T-helper 1 cell (primary cell): Measurements from ENCODE around the gene BNIPL.

ENCODE experiments used
- DNase-seq, 5 donors: peaks; one replicate each; pipeline ENCODE4 v3.0.0-alpha.2; 2012 to 2020
- total RNA-seq, 4 donors: gene quantifications; one replicate each; lab custom pipeline; 2026; lab: John Stamatoyannopoulos, UW

The BNIPL gene, protein sequence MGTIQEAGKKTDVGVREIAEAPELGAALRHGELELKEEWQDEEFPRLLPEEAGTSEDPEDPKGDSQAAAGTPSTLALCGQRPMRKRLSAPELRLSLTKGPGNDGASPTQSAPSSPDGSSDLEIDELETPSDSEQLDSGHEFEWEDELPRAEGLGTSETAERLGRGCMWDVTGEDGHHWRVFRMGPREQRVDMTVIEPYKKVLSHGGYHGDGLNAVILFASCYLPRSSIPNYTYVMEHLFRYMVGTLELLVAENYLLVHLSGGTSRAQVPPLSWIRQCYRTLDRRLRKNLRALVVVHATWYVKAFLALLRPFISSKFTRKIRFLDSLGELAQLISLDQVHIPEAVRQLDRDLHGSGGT
- 0.24 to 1.6 (median 0.99) reads per million in 4 donors for total RNA-seq

DNA sequence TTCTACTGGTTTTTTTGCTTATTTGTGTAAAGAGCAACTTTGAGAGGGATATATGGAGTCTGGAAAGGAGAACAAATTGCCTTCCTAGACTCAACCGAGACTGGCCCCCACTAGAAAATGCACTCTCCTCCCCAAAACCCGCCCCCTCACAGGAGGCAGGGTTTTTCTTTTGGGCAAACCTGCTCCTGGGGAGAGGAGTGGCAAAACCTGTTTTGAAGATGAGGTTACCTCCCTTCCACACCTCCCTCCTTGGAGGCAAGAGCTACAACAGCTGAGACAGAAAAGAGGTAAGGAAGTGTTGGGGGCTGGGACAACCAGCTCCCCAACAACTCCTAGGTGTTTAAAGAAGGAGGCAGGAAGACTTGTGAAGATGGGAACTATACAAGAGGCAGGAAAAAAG is at the start of gene BNIPL:
Gene BNIPL, plus strand, starts transcription at position 231 of the 400 bp plus-strand sequence. Its CDS starts 140 bp downstream, at position 371.
- no peak for DNase-seq

DNA sequence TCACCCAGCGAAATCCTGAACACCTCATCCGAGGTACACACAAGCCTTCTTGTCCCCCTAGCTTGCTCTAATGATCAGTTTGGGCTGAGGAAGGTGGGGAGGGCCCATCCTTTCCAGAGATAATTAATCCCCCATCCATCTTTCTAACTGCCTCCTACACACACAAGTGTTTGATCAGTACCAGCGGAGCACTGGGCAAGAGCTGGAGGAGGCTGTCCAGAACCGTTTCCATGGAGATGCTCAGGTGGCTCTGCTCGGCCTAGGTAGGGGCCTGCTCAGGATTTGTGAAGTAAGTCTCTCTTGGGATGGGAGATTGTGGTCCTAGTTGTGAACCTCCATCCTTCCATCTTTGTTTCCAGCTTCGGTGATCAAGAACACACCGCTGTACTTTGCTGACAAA is 48.5 kb upstream of the BNIPL start:
- DNase-seq, result no peak

GRCh38 chr1:150992626-150993025 is 43.8 kb upstream of the BNIPL start:
- DNase-seq, result no peak

GRCh38 chr1:150994248-150994647 is 42.1 kb upstream of the BNIPL start:
- DNase-seq, result no peak

DNA sequence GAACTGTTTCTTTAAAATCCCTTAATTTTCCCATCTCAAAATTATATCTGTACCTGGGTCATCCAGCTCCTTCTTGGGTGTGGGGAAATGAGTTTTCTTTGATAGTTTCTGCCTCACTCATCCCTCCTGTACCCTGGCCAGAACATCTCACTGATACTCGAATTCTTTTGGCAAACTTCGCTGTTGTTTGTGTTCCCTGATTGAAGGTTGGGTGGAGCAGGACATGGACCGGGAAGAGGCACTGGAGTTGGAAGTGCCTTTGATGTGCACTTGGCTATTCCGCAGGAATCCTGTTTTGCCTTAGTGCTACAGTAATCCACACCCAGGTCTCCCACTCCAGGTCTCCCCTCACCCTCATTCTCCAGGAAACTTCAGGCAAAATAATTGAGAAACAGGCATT is 40.9 kb upstream of the BNIPL start:
- DNase-seq, result no peak

- peak in 1 of 5 donors; percentile 35 for DNase-seq
These were observed 40.5 kb upstream of the BNIPL start for GRCh38 chr1:150995896-150996295.

DNA sequence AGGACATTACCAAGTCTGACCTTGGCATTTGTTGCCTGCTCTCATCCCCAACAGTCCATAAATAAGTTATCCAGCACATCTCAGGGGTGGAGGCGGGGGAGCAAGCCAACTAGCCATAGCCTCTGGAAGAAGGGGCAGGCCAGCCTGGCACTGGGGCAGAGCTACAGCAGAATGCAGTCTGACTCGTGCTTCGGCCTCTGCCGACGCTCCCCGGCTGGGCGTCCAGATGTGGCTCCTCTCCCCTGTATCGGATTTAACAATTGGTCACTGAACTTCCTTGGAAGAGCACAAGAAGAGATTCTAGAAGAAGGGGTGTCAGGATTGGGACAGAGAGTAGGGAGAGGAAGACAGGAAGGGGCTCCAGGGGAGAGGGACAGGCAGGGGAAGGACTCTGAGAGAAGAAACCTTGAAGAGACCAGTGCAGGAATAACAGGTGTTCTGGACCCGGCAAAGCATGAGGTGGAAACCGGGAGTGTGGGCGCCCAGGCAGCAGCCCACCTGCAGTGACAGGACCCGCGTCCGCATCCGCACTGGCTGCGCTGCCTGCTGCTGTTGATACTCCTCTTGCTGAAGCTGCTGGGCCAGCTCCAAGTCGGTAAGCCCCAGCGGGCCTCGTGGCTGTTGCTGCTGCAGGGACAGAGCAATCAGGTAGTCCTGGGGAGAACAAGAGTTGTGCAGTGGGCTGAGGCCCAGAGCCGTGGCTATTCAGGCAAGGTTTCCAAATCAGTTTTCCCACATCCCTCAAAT is 39.1 kb upstream of the BNIPL start:
- no peak for DNase-seq

GRCh38 chr1:150997949-150998348 is 38.4 kb upstream of the BNIPL start:
- DNase-seq, result no peak

DNA sequence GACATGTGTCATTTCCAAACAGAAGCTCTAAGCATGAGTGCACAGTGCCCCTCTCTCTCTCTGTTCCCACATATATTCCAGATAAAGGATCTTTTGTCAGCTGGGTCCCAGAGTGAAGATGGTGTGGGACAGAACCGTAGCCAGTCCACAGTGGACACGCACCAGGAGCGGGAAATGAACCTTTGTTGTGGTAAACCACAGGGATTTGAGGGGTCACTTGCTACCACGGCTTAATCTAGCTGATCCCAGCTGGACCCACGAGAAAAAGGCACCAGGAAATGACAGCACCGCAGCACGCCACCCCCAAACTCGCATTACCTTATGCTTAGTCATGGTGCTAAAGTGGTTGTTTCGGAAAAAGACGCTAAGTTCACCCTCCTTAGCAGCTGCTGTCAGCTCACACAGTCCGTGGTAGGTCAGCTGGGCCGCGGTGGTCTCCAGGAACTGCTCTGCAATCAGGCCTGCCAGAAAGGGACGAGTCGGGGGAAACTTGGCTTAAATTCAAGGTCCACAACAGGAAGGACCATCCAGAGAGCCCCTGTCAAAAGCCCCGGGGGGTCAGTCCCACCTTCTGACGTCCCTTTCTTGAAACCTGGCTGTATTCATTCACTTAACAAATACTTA is 37.2 kb upstream of the BNIPL start:
- no peak for DNase-seq

GRCh38 chr1:150999926-151000325 is 36.5 kb upstream of the BNIPL start:
- no peak for DNase-seq

DNA sequence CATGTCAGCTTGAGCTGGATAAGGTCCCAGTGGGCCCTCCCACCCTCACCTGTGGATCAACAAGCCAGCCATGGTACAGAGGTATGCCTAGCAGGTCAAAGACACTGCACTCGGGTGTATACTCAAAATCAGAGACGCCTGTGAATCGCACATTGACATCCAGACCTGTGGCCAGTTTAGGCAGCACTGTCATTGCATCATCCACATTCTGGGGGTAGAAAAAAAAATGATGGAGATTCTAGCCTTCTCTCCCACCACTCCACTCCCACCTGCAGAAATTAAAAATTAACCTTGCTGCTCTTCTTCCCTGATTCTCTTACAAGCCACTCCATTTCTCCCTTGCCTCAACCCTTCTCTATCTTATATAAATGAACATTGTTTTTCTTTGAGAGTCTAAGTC is 36.0 kb upstream of the BNIPL start:
- no peak for DNase-seq

DNA sequence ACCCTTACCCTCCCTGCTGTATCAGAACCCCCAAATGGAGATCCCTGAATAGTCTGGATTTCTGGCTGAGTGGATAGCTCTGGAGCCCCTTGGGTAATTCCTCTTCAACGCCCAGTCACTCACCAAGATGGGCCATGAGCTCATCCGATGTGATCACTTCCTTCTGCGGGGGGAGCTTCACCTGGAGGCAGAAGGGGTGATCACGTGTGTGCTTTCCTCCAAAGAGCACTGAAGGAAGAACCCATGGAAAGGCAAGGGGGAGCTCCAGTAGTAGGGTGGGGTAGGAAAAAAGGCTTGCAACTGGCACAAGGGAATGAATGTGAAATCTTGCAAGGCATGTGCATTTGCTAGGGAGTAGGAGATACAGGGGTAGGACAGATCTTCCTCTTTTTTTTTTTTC is 34.8 kb upstream of the BNIPL start:
- DNase-seq, result no peak

GRCh38 chr1:151002051-151002450 is 34.3 kb upstream of the BNIPL start:
- DNase-seq, result no peak

GRCh38 chr1:151002611-151003010 is 33.8 kb upstream of the BNIPL start:
- DNase-seq, result no peak

DNA sequence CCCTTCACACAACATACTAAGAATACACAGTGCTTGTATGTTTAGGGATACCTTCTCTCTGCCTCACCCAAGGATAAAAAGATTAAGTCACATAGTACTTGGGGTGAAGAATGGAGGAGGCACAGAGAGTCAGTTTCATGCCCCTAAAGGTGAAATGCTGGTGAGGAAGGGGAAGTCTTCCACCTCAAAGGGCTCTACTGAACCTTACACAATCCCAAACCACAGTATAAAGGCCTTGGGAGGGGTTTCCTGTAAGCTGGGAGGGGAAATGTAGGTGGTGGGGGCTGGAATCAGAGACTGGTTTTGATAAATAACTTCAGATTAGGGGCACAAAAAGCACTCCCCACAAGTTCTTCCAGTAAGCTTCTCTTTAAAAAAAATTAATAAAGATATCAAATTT is 33.2 kb upstream of the BNIPL start:
- peak in 1 of 5 donors; percentile 23 for DNase-seq

DNA sequence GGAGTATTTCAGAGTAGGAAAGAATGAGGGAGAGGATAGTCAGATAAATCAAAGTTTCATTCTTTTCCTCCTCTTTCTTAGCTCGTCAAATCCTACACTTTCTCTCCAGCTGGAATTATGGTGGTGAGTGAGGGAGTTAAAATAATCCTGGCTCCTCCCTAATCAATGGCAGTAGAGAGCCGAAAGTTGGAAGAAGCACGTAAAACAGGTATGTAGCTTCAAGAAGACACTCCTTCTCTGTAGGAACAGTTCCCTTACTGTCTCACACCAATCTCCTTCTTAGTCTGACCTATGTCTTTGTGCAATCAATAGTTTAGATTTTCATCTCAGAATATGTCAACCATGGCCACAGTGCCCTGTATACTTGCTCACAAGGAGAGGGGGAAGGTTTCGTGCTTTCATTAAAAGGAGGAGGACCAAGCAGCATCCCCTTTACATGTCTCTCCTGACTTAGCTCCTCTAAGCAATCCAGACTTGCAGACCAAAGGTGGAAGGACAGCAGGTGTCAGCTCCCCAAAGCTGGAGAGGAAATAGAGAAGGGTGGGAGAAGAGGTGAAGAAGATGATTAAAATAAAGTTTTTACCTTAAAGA is 30.6 kb upstream of the BNIPL start:
- DNase-seq, result no peak

DNA sequence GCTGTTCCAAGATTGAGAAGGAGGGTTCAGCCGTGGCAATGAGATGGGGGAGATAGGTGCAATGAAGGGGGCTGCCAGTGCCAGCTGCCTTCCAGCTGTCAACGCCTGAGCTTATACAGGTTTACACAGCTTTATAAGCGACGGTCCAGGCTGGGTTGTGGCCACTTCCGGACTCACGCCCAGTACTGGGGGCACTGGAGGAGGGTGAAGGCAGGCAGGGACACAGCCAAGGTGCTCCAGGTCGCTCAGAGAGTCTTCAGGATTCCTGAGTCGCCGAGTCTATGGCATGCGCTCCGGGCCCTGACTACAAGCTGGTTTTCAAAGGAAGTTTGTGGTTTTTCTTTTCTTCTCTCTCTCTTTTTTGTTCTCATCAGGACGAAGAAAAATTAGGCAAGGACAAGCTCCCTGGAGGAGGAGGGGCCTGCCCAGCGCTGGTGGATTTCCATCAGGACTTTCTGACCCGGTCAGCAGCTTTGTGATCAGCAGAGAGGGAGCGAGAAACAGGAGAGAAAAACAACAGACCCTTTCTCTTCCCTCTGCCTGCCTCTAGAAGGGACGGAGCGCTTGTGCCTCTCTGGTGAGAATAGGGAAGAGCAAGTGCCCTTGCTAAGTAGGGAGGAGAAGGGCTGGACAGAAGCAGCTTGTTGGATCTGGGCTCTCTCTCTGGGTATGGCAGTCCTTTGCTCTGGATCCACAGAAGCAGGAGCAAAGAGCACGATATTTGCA is 29.9 kb upstream of the BNIPL start, which contains the start of gene MINDY1:
Gene MINDY1, minus strand, starts transcription at position 576 of the 726 bp plus-strand sequence. CDS start 4,285 bp downstream, outside the sequence.
- DNase-seq, result peak in 3 of 5 donors; percentile 9 to 55 (median 13)

GRCh38 chr1:151007853-151008243 is 28.5 kb upstream of the BNIPL start:
- DNase-seq, result no peak

DNA sequence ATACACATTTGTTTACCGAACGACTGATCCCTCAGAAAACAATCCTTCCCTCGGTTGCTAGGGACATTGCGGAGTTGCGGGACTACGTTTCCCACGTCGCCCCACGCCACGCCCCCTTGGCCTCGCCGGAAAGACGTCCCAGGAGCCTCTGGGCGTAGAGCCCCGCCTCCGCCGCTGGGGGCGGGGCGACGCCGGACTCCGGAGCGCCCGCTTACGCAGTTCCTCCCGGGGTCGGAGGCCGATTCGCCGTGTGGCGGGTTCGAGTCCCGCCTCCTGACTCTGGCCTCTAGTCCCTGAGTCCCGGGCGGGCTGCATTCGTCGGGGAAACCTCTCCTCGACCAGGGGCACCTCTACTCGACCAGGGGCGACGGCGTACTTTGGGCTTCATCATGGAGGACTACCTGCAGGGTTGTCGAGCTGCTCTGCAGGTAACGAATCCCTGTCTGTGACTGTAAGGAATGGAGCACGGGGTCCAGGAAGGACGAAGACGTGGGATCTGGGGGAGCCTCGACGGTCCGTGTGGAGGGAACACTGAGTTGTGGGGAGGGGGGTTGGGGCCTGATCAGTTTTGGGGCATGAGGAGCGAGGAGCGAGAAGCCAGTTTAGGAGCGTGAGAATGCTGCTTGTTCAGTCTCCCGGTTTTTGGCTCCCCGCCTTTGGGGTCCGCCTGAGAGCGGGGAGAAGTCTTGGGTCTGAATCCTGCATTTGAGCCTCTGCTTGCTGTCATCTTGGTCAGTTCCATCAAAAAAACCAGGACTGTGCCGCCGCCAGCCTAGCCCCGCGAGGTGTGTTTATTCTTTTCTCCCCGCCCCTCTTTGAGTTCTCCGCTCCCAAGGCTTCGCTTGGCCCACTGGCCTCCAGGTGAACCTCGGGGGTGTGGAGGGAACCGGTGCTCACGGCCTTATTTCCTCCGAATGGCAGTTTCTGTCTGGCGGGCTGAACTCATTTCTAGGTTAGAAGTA is 27.9 kb upstream of the BNIPL start, which contains the start of gene PRUNE1:
Gene PRUNE1, plus strand, starts transcription at position 206 of the 962 bp plus-strand sequence. Its CDS starts 184 bp downstream, at position 390.
- DNase-seq, result peak; percentile 96 to 98 (median 97)

- DNase-seq, result no peak
These were observed 27.2 kb upstream of the BNIPL start for GRCh38 chr1:151009206-151009587.
